SU-DHL-6 (cell line): ENCODE data around the gene KDM3A.

Experiments used
- H2AFZ ChIP-seq: fragments of 200-600 bp; sonication (generic); 2 replicates; pipeline ENCODE4 v1.6.1; 2014; ENCODE audit warnings: low read depth, mild to moderate bottlenecking, moderate library complexity, mixed read lengths, antibody characterized with exemption, low read length; ENCODE audit not compliant: severe bottlenecking
- H3F3A ChIP-seq: fragments of 200-600 bp; shearing (Covaris generic); 2 replicates; pipeline ENCODE4 v1.6.0; 2016; ENCODE audit warnings: antibody characterized with exemption, mild to moderate bottlenecking; ENCODE audit not compliant: insufficient read depth
- H3K27ac ChIP-seq: fragments of 200-600 bp; sonication (generic); 2 replicates; pipeline ENCODE4 v1.5.1; 2016; ENCODE audit warnings: low read depth, mild to moderate bottlenecking, low read length, moderate library complexity, mixed read lengths
- H3K27me3 ChIP-seq: fragments of 200-600 bp; sonication (generic), shearing (Covaris generic); 2 replicates; pipeline ENCODE4 v1.6.0; 2014; ENCODE audit warnings: mild to moderate bottlenecking, low read length
- H3K36me3 ChIP-seq: fragments of 200-600 bp; sonication (generic); 2 replicates; pipeline ENCODE4 v1.6.1; 2014; ENCODE audit warnings: mild to moderate bottlenecking, low read length, mixed read lengths
- H3K4me2 ChIP-seq: fragments of 300-600, 200-600 bp; shearing (Covaris generic), sonication (generic); 2 replicates; pipeline ENCODE4 v1.6.0; 2014; ENCODE audit warnings: low read length, low read depth, mild to moderate bottlenecking; ENCODE audit not compliant: poor library complexity, severe bottlenecking
- H3K4me3 ChIP-seq: fragments of 200-600 bp; sonication (generic); 2 replicates; pipeline ENCODE4 v1.5.1; 2014; ENCODE audit warnings: antibody characterized with exemption, low read length, mild to moderate bottlenecking, mixed read lengths; ENCODE audit not compliant: insufficient read depth, poor library complexity, severe bottlenecking
- H3K79me2 ChIP-seq: fragments of 200-600 bp; sonication (generic); 2 replicates; pipeline ENCODE4 v1.6.1; 2014; ENCODE audit warnings: mild to moderate bottlenecking, low read length, moderate library complexity; ENCODE audit not compliant: insufficient read depth
- H3K9ac ChIP-seq: fragments of 200-600 bp; sonication (generic); 2 replicates; pipeline ENCODE4 v1.7.0; 2014; ENCODE audit warnings: mild to moderate bottlenecking, low read length
- H3K9me2 ChIP-seq: fragments of 200-600 bp; sonication (generic); replicated peaks from 2 replicates; pipeline ENCODE4 v1.6.1; 2014; ENCODE audit warnings: low read length; ENCODE audit not compliant: insufficient read depth
- H3K9me3 ChIP-seq: fragments of 200-600 bp; sonication (generic); 2 replicates; pipeline ENCODE4 v1.6.1; 2014; ENCODE audit warnings: low read length, mixed read lengths; ENCODE audit not compliant: insufficient read depth
- H4K20me1 ChIP-seq: fragments of 200-600 bp; sonication (generic); 2 replicates; pipeline ENCODE4 v1.6.1; 2014; ENCODE audit warnings: low read depth, mild to moderate bottlenecking, antibody characterized with exemption, low read length, moderate library complexity, mixed read lengths
- EZH2phosphoT487 ChIP-seq: fragments of 200-600 bp; sonication (generic), shearing (Covaris generic); conservative IDR thresholded peaks from 2 replicates; pipeline ENCODE4 v1.6.1; 2018; ENCODE audit warnings: mild to moderate bottlenecking, antibody characterized with exemption, low read length, moderate library complexity, mixed read lengths
- TF ChIP-seq, protein P1 (sequence below): fragments of 200-600 bp; sonication (generic); IDR thresholded peaks from one replicate; pipeline ENCODE4 v1.5.1; 2017; ENCODE audit warnings: antibody characterized with exemption, mild to moderate bottlenecking, low read length, moderate library complexity; ENCODE audit not compliant: insufficient read depth, poor library complexity, severe bottlenecking

KDM3A gene

DNA sequence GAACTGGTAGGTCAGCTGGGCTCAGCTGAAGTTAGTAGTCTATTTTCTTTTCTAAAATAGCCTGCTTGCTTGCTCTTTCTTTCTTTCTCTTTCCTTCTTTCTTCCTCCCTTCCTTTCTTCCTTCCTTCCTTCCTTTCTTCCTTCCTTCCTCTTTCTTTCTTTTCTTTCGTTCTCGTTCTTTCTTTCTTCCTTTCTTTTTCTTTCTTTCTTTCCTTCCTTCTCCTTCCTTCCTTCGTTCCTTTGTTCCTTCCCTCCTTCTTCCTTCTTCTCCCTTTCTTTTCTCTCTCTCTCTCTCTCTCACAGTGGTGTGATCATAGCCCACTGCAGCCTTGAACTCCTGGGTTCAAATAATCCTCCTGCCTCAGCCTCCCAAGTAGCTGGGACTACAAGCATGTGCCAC lies 29.2 kb upstream of the KDM3A start:
- TF ChIP-seq EZH2phosphoT487 = no peak
- TF ChIP-seq, protein P1, sequence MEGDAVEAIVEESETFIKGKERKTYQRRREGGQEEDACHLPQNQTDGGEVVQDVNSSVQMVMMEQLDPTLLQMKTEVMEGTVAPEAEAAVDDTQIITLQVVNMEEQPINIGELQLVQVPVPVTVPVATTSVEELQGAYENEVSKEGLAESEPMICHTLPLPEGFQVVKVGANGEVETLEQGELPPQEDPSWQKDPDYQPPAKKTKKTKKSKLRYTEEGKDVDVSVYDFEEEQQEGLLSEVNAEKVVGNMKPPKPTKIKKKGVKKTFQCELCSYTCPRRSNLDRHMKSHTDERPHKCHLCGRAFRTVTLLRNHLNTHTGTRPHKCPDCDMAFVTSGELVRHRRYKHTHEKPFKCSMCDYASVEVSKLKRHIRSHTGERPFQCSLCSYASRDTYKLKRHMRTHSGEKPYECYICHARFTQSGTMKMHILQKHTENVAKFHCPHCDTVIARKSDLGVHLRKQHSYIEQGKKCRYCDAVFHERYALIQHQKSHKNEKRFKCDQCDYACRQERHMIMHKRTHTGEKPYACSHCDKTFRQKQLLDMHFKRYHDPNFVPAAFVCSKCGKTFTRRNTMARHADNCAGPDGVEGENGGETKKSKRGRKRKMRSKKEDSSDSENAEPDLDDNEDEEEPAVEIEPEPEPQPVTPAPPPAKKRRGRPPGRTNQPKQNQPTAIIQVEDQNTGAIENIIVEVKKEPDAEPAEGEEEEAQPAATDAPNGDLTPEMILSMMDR = no peak
- H2AFZ ChIP-seq = no peak overlapping the region
- no peaks in the 10 kb centered on the region for H3K9me2 ChIP-seq
- 0 out of 2 replicates have a peak, but pooled peaks cover 3% of the 10 kb centered on the region for H3K27me3 ChIP-seq
- H3F3A ChIP-seq = no peaks in the 10 kb centered on the region
- H3K27ac ChIP-seq = no peak overlapping the region
- no peak overlapping the region for H3K4me3 ChIP-seq
- H3K79me2 ChIP-seq = no peaks in the 10 kb centered on the region
- no peak overlapping the region for H3K9ac ChIP-seq
- no peaks in the 10 kb centered on the region for H3K36me3 ChIP-seq
- no peaks in the 10 kb centered on the region for H3K9me3 ChIP-seq
- H4K20me1 ChIP-seq = no peaks in the 10 kb centered on the region
- no peak overlapping the region for H3K4me2 ChIP-seq

DNA sequence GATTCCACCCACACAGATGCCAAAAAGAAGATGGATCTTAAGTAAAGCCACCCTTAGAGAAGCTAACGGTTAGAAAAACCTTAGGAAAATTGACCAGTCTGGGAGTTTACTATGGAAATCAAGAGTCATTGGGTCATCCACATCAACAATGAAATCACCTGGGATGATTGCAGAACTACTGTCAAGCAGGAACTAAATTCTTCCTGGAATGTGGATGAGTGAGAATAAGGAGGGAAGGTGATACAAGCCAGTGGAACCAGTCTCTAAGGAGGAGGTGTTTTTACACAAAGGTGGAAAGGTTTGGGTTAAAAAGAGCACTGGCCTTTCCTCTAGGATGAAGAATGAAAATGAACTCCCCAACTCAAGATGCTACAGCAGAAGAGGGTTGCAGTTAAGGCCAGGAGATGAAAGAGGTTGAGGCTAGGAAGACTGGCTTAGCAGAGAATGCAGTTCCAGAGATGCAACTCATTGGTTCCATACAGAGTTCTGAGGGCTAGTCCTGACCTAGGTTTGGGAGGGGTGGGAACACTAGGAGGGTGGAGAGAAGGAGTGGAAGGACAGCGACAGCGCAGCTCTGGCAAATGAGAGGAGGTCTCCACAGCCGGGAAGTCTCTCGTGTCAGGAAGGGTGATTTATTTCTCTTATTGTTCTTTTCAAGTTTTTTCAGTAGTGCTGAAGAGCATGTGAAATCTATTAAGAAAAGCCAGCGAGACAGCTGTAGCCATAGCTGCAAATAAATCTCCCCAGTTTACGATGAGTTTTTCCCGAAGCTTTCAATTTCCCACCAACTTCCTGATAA lies 27.7 kb upstream of the KDM3A start:
- TF ChIP-seq EZH2phosphoT487 = no peak
- TF ChIP-seq, protein P1 = no peak
- Histone ChIP-seq H3K9me3 (no peaks in the 10 kb centered on the region), H4K20me1 (no peaks in the 10 kb centered on the region), H3K4me3 (no peak overlapping the region), H3K4me2 (no peak overlapping the region), H3K27ac (no peak overlapping the region), H2AFZ (no peak overlapping the region), H3K9ac (no peak overlapping the region), H3K79me2 (no peaks in the 10 kb centered on the region), H3K9me2 (no peaks in the 10 kb centered on the region), H3K27me3 (0 out of 2 replicates have a peak, but pooled peaks cover 3% of the 10 kb centered on the region), H3K36me3 (no peaks in the 10 kb centered on the region), H3F3A (no peaks in the 10 kb centered on the region)

- Histone ChIP-seq H3K4me3 (no peak overlapping the region), H3K9ac (no peak overlapping the region), H3K9me2 (no peaks in the 10 kb centered on the region), H3K27ac (no peak overlapping the region), H3K36me3 (no peaks in the 10 kb centered on the region), H3K9me3 (no peaks in the 10 kb centered on the region), H3F3A (no peaks in the 10 kb centered on the region), H2AFZ (no peak overlapping the region), H3K27me3 (0 out of 2 replicates have a peak, but pooled peaks cover 3% of the 10 kb centered on the region), H3K4me2 (no peak overlapping the region), H4K20me1 (no peaks in the 10 kb centered on the region), H3K79me2 (no peaks in the 10 kb centered on the region)
- TF ChIP-seq, protein P1 = no peak
- TF ChIP-seq EZH2phosphoT487 = no peak
Measured at GRCh38 chr2:86414996-86415395, 26.2 kb upstream of the KDM3A start.
